ENCODE results near the gene MRPL58. TPM values are rescaled to one million over a fixed set of nuclear protein-coding genes. Genes with fewer than 3 reads are reported as not detected.

MRPL58 gene
- total and polyA plus RNA-seq, 10 of the 15 experiments (the other 5 are each of a cell fraction or from before 2014, with no cell fraction given), result 23.0 to 64.3 (median 51.9) TPM

- SMC1A ChIA-PET (ENCODE audit: uncharacterized antibody, unreplicated experiment), result interaction anchor here (0.6 to 1.2 kb wide), 2 partner anchors 16 to 18 kb away, joined by 3 to 4 read pairs; partner anchors contain the start of gene MRPL58
- RAD21 ChIA-PET (ENCODE audit: unreplicated experiment), result no interaction called here
- 0 out of 2 replicates have a peak, but pooled peaks cover 4% of the 10 kb centered on the region for H3K4me1 ChIP-seq (ENCODE audit: control insufficient read depth, insufficient read depth, low read length)
- no peak for TF ChIP-seq SUPT20H (IDR thresholded peaks at IDR 0.05; ENCODE audit: borderline replicate concordance, control insufficient read depth, low read depth, low read length)
- no peak for TF ChIP-seq POLR2AphosphoS2 (IDR thresholded peaks at IDR 0.05; ENCODE audit: low read depth, low read length)
- no peak for TF ChIP-seq ATF3 (IDR thresholded peaks at IDR 0.05; ENCODE audit: borderline replicate concordance, extremely low read depth, low read depth, low read length)
- TF ChIP-seq BMI1 (IDR thresholded peaks at IDR 0.05; ENCODE audit: borderline replicate concordance), result no peak
- TF ChIP-seq ZNF592 (IDR thresholded peaks at IDR 0.05), result no peak
- TF ChIP-seq KDM1A (IDR thresholded peaks at IDR 0.05; ENCODE audit: borderline replicate concordance), result no peak
- TF ChIP-seq CHD2 (IDR thresholded peaks at IDR 0.05; ENCODE audit: borderline replicate concordance, low read depth, low read length), result no peak
- TF ChIP-seq CREB1 (IDR thresholded peaks at IDR 0.05; ENCODE audit: low read depth), result no peak
- no peak for TF ChIP-seq E4F1 (IDR thresholded peaks at IDR 0.05; ENCODE audit: borderline replicate concordance, partially characterized antibody)
- no peak for TF ChIP-seq FOS (IDR thresholded peaks at IDR 0.05; ENCODE audit: borderline replicate concordance, extremely low read depth, insufficient read length)
- TF ChIP-seq SIN3A (IDR thresholded peaks at IDR 0.05; ENCODE audit: low read depth, low read length), result no peak
- H3K27ac ChIP-seq (ENCODE audit: control insufficient read depth, insufficient read depth), result no peak overlapping the region
- no TSS peak for BruUV-seq (replicated peaks)
- ATAC-seq (no peak), DNase-seq (ENCODE audit: low read depth, low spot score) (no peak), FAIRE-seq (no peak)
- CTCF ChIA-PET, result interaction anchor here (0.9 to 5.3 kb wide), 2 partner anchors 11 to 69 kb away, joined by 3 to 37 read pairs; no protein-coding TSS in a partner anchor
- H3K79me2 ChIP-seq (ENCODE audit: control insufficient read depth, insufficient read depth, low read length), result no peaks in the 10 kb centered on the region
- H3K36me3 ChIP-seq (ENCODE audit: control insufficient read depth in 2 of 2, insufficient read depth in 2 of 2, low read length in 1 of 2), result no peaks in the 10 kb centered on the region
- no peaks in the 10 kb centered on the region for H4K20me1 ChIP-seq (ENCODE audit: control insufficient read depth, insufficient read depth)
- WGBS (ENCODE audit: insufficient coverage, insufficient replicate concordance, low lambda C conversion rate, missing lambda C conversion rate), result 83% methylated on average over 8 of the region's 8 CpGs
- no peaks in the 10 kb centered on the region for H3K27me3 ChIP-seq (replicated peaks in 1 of 2; ENCODE audit: control insufficient read depth in 2 of 2, insufficient read depth in 2 of 2, low read length in 1 of 2)
- H3K4me2 ChIP-seq (ENCODE audit: control insufficient read depth, insufficient read depth), result no peak overlapping the region
- in situ Hi-C loops (cut with MboI) (no loop called here), intact Hi-C loops (cut with micrococcal nuclease; ENCODE audit: unreplicated experiment) (loop anchor here (5.0 to 10.0 kb wide), 2 partner anchors 65 to 152 kb away; partner anchors contain the start of gene SUMO2)
- POLR2A ChIA-PET, result no interaction called here
- no peaks in the 10 kb centered on the region; the same call in 2 of the 3 replicates for H3K9me3 ChIP-seq (replicated peaks; ENCODE audit: control insufficient read depth, insufficient read depth, low read length)
- H2AFZ ChIP-seq (ENCODE audit: control insufficient read depth, low read depth, low read length), result no peak overlapping the region
- H3K4me3 ChIP-seq, result no peak overlapping the region
- H3K9ac ChIP-seq (ENCODE audit: control insufficient read depth, insufficient read depth, low read length), result no peak overlapping the region
Observed at GRCh38 chr17:75030161-75030560, 17.7 kb downstream of the MRPL58 start.

Data from GM12878 (cell line).